Activated naive CD4-positive, alpha-beta T cell treated with Interleukin-2 at 50 U/mL for 16 hours (primary cell): Measurements from ENCODE around the gene PLAAT2.
"Not testable (repeated sequence)": the region's sequence is repeated elsewhere in the genome, so short reads cannot be mapped to it uniquely, and the experiment has no call there.

Experiments used
- DNase-seq: peaks from one replicate; pipeline ENCODE4 v3.0.0-alpha.2; 2020

PLAAT2 gene

DNA sequence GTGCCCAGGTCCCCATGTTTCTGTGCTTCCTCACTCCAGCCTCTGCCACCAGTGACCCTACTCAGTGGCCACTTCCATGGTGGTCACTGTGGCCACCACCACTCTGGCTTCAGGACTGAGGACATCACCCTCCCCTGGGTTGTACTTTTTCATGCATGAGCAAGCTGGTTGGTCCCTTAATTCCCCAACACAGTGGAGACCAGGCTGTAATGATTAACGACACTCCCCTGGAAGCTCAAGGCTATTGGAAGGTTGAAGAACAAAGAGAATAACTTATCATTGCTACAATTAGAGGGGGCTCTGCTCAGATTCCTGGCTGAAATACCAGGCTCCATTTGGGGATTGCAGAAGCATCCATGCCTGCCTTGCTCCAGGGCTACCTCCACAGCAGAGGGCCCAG lies 16.1 kb downstream of the PLAAT2 start:
- no peak for DNase-seq

- no peak for DNase-seq
Observed at GRCh38 chr11:63543711-63544110, 19.5 kb downstream of the PLAAT2 start.

DNA sequence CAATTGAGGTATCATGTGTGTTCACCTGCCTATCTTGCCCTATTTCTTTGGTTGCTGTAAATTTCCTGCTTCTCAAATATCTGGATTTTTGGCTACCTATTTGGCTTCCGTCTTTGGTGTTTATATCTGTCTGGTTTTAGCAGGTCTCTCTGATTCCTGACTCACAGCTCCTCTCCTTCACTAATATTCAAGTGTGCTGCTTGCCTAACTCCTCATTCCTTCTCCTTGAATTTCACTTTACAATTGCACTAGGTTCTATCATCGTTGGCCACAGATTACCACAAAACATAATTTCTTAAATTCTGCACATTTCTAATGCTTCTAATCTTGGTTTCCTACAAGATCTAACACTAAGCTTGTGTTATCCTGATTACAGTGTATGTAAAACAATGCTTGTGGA lies 20.7 kb downstream of the PLAAT2 start:
- DNase-seq = not testable (repeated sequence)

DNA sequence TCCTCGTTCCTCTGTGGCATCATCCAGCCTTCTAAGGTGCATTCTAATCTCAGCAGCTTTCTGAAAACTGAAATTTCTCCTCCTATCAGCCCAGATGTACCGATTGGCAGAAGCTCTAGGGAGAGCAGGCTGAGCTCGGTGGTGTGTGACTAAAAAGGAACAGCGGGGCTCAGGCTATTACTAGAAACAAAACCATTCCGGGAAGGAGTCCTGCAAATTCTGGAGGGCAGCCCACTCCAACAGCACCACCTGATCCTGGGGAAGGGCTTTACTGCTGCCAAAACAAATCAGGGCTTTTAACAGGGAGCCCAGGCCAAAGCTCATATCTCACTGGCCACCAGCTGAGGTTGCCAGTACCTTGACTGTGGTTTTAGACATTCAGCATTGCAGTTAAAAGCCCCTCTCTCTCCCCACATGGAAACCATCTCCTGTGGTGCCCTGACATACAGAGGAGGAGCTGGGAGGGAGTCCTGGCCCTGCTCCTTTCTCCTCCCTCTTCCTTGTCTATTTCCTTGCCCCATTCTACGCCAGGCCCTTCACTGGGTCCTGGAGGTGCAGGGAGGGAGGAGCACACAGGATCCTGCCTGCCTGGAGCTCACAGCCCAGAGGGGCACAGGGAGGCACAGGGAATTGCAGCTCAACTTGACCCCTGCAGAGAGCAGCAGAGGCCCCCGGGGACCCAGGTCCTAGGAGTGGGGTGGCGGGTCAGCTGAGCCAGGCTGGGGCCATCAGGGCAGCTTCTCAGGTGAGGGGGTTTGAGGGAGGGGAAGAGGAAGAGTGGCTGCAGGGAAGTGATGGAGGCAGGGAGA lies 25.7 kb downstream of the PLAAT2 start:
- no peak for DNase-seq

GRCh38 chr11:63536669-63537292 lies 26.4 kb downstream of the PLAAT2 start, which contains the start of gene PLAAT4:
Gene PLAAT4, plus strand, starts transcription at chr11:63536808. Its CDS starts 61 bp downstream, at chr11:63536869.
- DNase-seq = peak; percentile 33

- DNase-seq = peak; percentile 32
Observed at GRCh38 chr11:63535734-63536133, 27.4 kb downstream of the PLAAT2 start.

DNA sequence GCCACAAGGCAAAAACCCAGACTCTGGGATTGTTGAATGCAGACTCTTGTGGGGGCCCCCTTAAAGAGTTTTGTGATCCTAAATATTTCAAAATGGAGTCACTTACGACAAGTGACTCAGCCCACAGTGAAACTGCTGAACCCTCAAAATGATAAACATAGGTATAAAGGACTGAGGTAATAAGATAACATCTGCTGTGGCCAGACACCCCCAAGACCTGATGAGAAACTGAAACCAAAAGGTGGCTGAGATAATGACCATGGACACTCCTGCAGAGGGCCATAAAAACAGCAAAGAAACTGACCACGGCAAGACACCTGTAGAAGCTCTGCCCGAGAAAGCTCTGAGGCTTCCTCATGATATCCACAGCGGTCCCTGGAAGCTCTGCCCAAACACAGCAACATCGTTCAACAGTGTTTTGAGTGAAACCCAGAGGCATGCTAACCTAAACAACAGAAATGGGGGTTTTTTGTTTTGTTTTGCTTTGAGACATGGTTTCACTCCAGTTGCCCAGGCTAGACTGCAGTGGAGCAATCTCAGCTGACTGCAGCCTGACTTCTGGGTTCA lies 28.2 kb downstream of the PLAAT2 start:
- peak; percentile 17 for DNase-seq

DNA sequence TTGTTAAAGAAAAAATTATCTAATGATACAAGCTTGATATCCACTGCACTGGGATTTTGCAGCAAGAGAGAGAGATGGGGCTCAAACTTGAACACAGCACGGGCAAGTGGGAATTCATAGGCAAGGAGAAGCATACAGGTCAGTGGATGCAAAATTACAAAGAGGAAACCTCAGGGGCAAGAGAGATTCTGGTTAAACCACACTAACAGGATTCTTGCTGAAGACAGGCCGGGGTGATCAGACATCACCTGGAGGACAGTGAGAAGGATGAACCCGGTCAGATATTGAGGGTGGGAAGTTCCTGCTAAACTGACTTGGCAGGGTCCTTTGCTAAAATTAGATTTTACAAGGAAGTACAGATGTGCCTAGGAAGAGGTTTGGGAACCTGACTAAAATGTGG lies 29.1 kb downstream of the PLAAT2 start:
- DNase-seq = no peak

DNA sequence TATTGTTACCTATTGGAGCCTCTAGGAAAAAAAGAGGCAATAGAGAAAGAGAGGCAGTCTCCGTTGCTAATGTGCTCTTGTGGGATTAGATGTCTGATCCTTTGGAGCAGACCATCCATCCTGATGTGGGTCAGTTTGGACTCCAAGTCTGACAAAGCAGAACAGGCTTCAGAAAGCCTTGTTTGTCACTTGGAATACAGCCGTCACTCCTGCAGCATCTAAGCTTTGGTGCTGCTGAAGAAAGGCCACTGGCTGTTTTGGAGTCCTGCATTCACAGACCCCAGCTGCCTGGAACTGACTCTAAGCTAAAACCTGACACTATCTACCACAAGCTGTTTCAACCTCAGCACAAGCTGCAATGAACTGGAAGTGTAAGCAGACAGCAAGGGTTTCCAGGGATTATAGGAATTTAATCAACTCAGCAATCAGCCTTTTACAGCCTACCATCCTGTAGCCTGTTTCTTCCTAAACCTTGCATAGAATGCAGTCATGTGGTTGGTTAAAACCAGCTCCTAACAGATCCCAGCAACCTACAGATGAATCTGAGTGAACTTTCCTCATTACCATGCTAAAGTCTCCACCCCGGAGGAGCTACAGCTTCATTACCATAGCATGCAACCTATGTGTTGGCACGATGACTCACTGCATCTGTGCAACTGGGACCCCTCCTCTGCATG lies 30.2 kb downstream of the PLAAT2 start:
- DNase-seq = no peak

DNA sequence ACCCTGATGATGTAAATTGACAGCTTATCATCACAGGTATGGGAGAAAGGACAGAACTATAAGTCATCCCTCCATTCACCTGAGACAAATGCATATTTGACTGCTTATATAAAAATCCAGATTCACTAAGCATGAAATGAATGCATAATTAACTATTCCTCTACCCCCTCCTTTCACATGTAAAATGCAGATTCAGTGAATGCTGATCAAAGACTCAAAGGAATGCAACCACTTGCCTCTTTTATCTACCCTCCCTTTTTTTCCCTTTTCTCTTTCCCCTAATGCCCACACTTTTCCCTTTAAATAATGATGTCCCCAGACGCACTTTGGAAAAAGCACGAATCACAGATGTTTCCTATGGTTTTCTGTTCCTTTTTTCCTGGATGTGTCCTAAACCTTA lies 31.1 kb downstream of the PLAAT2 start:
- no peak for DNase-seq

- DNase-seq = peak; percentile 47
Observed at GRCh38 chr11:63531074-63531792, 31.9 kb downstream of the PLAAT2 start.

GRCh38 chr11:63530021-63530420 lies 33.2 kb downstream of the PLAAT2 start:
- DNase-seq = no peak

- not testable (repeated sequence) for DNase-seq
Observed at GRCh38 chr11:63529373-63529772, 33.8 kb downstream of the PLAAT2 start.

DNA sequence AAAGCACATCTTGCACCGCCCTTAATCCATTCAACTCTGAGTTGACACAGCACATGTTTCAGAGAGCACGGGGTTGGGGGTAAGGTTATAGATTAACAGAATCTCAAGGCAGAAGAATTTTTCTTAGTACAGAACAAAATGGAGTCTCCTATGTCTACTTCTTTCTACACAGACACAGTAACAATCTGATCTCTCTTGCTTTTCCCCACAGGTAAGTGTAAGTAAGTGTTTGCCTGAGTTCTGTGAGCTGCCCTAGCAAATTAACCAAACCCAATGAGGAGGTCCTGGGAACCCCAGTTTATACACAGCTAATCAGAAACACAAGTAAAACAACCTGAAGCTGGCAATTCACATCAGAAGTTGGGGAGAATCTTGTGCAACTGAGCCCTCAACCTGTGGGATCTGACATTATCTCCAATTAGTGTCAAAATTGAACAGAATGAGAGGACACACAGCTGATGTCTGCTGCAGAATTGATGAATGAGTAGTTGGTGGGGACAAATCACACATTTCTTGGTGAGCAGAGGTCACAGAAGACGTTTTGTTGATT lies 34.4 kb downstream of the PLAAT2 start:
- DNase-seq = not testable (repeated sequence)

- DNase-seq = not testable (repeated sequence)
Observed at GRCh38 chr11:63528156-63528555, 35.0 kb downstream of the PLAAT2 start.

DNA sequence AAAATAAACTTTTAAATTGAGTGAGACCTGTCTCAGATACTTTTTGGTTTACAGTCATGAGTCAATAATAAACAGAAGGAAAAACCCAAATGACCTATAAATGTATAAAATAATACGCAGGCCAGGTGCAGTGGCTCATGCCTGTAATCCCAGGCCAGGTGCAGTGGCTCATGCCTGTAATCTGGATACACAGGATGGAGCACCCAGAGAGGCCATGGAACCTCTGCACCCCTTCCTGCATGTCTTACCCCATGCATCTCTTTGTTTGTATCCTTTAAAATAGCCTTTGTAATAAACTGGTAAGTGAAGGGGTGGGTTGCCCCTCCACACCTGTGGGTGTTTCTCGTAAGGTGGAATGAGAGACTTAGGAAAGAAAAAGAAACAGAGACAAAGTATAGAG lies 35.5 kb downstream of the PLAAT2 start:
- no peak for DNase-seq

- DNase-seq = no peak
Observed at GRCh38 chr11:63523151-63523550, 40.0 kb downstream of the PLAAT2 start.

GRCh38 chr11:63521896-63522295 lies 41.3 kb downstream of the PLAAT2 start:
- DNase-seq = no peak

DNA sequence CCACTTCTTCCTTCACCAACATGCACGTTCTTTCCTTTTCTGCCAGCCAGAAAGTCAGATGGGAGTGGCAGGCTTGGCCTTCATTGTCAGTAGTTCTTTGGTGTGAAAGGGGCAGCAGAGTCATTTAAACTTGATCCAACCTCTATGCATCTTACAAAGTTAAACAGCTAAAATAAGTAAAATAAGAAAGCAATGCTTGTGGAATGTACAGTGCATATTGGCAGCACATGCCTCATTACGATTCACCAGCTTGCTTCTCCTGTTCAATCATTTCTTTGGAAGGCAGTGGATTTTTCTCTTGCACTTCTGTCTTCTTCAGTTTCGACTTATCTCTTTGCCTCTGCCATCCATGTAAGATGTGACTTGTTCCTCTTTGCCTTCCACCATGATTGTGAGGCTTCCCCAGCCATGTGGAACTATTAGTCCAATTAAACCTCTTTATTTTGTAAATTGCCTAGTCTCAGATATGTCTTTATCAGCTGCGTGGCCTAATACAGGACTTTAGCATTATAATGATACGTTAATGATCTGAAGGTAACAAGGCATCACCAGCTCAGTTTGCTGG lies 42.5 kb downstream of the PLAAT2 start:
- no peak for DNase-seq

GRCh38 chr11:63518548-63518947 lies 44.6 kb downstream of the PLAAT2 start:
- DNase-seq = no peak

- DNase-seq = no peak
Observed at GRCh38 chr11:63517156-63517555, 46.0 kb downstream of the PLAAT2 start.

- DNase-seq = no peak
Observed at GRCh38 chr11:63516109-63516508, 47.1 kb downstream of the PLAAT2 start.
